ENCODE data around the gene PMEPA1. TPM values are rescaled to one million over a fixed set of nuclear protein-coding genes. Genes with fewer than 3 reads are reported as not detected.

Gene PMEPA1
- total and polyA plus RNA-seq, 10 of the 15 experiments (the other 5 are each of a cell fraction or from before 2014, with no cell fraction given): 0.02 to 0.10 (median 0.04) TPM; not detected in 3

GRCh38 chr20:57652606-57653545 is 56.9 kb downstream of the PMEPA1 start:
- TF ChIP-seq NR2C2 (IDR thresholded peaks at IDR 0.05; ENCODE audit: borderline replicate concordance, control insufficient read depth, insufficient read length, low read depth): no peak
- TF ChIP-seq ASH2L (IDR thresholded peaks at IDR 0.05; ENCODE audit: borderline replicate concordance, low read depth): no peak
- TF ChIP-seq, protein P1, sequence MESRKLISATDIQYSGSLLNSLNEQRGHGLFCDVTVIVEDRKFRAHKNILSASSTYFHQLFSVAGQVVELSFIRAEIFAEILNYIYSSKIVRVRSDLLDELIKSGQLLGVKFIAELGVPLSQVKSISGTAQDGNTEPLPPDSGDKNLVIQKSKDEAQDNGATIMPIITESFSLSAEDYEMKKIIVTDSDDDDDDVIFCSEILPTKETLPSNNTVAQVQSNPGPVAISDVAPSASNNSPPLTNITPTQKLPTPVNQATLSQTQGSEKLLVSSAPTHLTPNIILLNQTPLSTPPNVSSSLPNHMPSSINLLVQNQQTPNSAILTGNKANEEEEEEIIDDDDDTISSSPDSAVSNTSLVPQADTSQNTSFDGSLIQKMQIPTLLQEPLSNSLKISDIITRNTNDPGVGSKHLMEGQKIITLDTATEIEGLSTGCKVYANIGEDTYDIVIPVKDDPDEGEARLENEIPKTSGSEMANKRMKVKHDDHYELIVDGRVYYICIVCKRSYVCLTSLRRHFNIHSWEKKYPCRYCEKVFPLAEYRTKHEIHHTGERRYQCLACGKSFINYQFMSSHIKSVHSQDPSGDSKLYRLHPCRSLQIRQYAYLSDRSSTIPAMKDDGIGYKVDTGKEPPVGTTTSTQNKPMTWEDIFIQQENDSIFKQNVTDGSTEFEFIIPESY (IDR thresholded peaks at IDR 0.05): no peak
- TF ChIP-seq IKZF1 (conservative IDR thresholded peaks at IDR 0.05): no peak
- 0 out of 2 replicates have a peak, but pooled peaks have one; percentile 24 for TF ChIP-seq SMC3 (IDR thresholded peaks at IDR 0.05; ENCODE audit: borderline replicate concordance, low read length)
- no peak for TF ChIP-seq CREB1 (IDR thresholded peaks at IDR 0.05; ENCODE audit: low read depth)
- TF ChIP-seq RELB (IDR thresholded peaks at IDR 0.05; ENCODE audit: low read depth): no peak
- 0 out of 2 replicates have a peak, but pooled peaks have one; percentile 2 for TF ChIP-seq RAD21 (IDR thresholded peaks at IDR 0.05; ENCODE audit: insufficient read depth, low read depth, low read length)
- TF ChIP-seq, protein P2, sequence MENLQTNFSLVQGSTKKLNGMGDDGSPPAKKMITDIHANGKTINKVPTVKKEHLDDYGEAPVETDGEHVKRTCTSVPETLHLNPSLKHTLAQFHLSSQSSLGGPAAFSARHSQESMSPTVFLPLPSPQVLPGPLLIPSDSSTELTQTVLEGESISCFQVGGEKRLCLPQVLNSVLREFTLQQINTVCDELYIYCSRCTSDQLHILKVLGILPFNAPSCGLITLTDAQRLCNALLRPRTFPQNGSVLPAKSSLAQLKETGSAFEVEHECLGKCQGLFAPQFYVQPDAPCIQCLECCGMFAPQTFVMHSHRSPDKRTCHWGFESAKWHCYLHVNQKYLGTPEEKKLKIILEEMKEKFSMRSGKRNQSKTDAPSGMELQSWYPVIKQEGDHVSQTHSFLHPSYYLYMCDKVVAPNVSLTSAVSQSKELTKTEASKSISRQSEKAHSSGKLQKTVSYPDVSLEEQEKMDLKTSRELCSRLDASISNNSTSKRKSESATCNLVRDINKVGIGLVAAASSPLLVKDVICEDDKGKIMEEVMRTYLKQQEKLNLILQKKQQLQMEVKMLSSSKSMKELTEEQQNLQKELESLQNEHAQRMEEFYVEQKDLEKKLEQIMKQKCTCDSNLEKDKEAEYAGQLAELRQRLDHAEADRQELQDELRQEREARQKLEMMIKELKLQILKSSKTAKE (IDR thresholded peaks at IDR 0.05; ENCODE audit: low read depth, poor library complexity, severe bottlenecking): no peak
- TF ChIP-seq, protein P3, sequence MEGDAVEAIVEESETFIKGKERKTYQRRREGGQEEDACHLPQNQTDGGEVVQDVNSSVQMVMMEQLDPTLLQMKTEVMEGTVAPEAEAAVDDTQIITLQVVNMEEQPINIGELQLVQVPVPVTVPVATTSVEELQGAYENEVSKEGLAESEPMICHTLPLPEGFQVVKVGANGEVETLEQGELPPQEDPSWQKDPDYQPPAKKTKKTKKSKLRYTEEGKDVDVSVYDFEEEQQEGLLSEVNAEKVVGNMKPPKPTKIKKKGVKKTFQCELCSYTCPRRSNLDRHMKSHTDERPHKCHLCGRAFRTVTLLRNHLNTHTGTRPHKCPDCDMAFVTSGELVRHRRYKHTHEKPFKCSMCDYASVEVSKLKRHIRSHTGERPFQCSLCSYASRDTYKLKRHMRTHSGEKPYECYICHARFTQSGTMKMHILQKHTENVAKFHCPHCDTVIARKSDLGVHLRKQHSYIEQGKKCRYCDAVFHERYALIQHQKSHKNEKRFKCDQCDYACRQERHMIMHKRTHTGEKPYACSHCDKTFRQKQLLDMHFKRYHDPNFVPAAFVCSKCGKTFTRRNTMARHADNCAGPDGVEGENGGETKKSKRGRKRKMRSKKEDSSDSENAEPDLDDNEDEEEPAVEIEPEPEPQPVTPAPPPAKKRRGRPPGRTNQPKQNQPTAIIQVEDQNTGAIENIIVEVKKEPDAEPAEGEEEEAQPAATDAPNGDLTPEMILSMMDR (IDR thresholded peaks at IDR 0.05 in 2 of 3, conservative IDR thresholded peaks at IDR 0.05 in 1 of 3; ENCODE audit: control insufficient read depth in 2 of 3, extremely low read depth in 1 of 3, insufficient read depth in 1 of 3, low read depth in 3 of 3, low read length in 3 of 3): 0 out of 6 replicates have a peak, but pooled peaks of 2 of the 3 experiments have one; percentile 1 to 3
- no peak for TF ChIP-seq BMI1 (IDR thresholded peaks at IDR 0.05; ENCODE audit: borderline replicate concordance)
- TF ChIP-seq SMAD5 (IDR thresholded peaks at IDR 0.05; ENCODE audit: low read depth): no peak
- Histone ChIP-seq H3K4me2 (ENCODE audit: control insufficient read depth, insufficient read depth) (no peak overlapping the region), H3K27ac (ENCODE audit: control insufficient read depth, insufficient read depth) (no peak overlapping the region), H4K20me1 (ENCODE audit: control insufficient read depth, insufficient read depth) (no peaks in the 10 kb centered on the region; the same call in 1 of the 2 replicates), H3K27me3 (replicated peaks in 1 of 2; ENCODE audit: control insufficient read depth in 2 of 2, insufficient read depth in 2 of 2, low read length in 1 of 2) (no peaks in the 10 kb centered on the region), H3K9me3 (replicated peaks; ENCODE audit: control insufficient read depth, insufficient read depth, low read length) (no peaks in the 10 kb centered on the region), H3K4me3 (no peak overlapping the region), H2AFZ (ENCODE audit: control insufficient read depth, low read depth, low read length) (no peak overlapping the region), H3K36me3 (ENCODE audit: control insufficient read depth in 2 of 2, insufficient read depth in 2 of 2, low read length in 1 of 2) (no peaks in the 10 kb centered on the region), H3K79me2 (ENCODE audit: control insufficient read depth, insufficient read depth, low read length) (no peaks in the 10 kb centered on the region), H3K9ac (ENCODE audit: control insufficient read depth, insufficient read depth, low read length) (no peak overlapping the region), H3K4me1 (ENCODE audit: control insufficient read depth, insufficient read depth, low read length) (no peaks in the 10 kb centered on the region)
- in situ Hi-C loops (cut with MboI): no loop called here
- POLR2A ChIA-PET: no interaction called here
- FAIRE-seq (no peak), DNase-seq (ENCODE audit: low read depth, low spot score) (no peak), ATAC-seq (no peak; the same call in 2 of the 3 replicates)
- RAD21 ChIA-PET (ENCODE audit: unreplicated experiment): interaction anchor here (0.9 to 2.4 kb wide), 5 partner anchors 33 to 529 kb away, joined by 5 to 21 read pairs (median 7); partner anchors contain the start of gene ZBP1
- intact Hi-C loops (cut with micrococcal nuclease; ENCODE audit: unreplicated experiment): no loop called here
- CTCF ChIA-PET: interaction anchor here (0.6 to 4.7 kb wide), 14 partner anchors 10 to 527 kb away, joined by 3 to 48 read pairs (median 6); partner anchors contain the start of gene ZBP1
- no TSS peak for BruUV-seq (replicated peaks)
- 36% methylated on average over 20 of the region's 28 CpGs for WGBS (ENCODE audit: insufficient coverage, insufficient replicate concordance, low lambda C conversion rate, missing lambda C conversion rate)
- SMC1A ChIA-PET (ENCODE audit: uncharacterized antibody, unreplicated experiment): interaction anchor here (1.1 to 1.5 kb wide), 4 partner anchors 54 to 436 kb away, joined by 3 to 11 read pairs (median 4); no protein-coding TSS in a partner anchor
